ENCODE results near the gene RAB27B.

DNA sequence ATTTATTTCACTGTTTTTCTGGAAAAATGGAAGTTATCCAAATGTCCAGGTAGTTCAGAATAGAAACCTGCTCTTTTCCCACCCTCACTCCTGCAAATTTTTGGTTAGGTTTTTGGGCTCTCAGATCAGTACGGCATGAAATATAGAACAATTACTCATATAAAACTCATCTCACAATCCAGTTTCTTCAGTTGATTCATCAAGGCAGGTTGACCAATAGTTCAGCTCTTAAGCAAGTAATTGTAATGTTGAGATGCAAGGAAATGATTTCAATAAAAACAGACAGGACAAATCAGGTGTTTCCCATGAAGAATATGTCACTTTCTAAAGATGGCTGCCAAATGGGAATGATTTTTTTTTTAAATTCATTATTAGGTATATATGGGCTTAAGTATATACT, 2.0 kb downstream of the RAB27B start:
- TF ChIP-seq, protein P1, sequence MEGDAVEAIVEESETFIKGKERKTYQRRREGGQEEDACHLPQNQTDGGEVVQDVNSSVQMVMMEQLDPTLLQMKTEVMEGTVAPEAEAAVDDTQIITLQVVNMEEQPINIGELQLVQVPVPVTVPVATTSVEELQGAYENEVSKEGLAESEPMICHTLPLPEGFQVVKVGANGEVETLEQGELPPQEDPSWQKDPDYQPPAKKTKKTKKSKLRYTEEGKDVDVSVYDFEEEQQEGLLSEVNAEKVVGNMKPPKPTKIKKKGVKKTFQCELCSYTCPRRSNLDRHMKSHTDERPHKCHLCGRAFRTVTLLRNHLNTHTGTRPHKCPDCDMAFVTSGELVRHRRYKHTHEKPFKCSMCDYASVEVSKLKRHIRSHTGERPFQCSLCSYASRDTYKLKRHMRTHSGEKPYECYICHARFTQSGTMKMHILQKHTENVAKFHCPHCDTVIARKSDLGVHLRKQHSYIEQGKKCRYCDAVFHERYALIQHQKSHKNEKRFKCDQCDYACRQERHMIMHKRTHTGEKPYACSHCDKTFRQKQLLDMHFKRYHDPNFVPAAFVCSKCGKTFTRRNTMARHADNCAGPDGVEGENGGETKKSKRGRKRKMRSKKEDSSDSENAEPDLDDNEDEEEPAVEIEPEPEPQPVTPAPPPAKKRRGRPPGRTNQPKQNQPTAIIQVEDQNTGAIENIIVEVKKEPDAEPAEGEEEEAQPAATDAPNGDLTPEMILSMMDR (IDR thresholded peaks at IDR 0.05): no peak
- no peak for TF ChIP-seq EZH2 (IDR thresholded peaks at IDR 0.05; ENCODE audit: borderline replicate concordance, insufficient read depth, low read depth, low read length, poor library complexity, severe bottlenecking)
